Measurements from ENCODE around the gene SPATA46.
"Not testable (repeated sequence)": the region's sequence is repeated elsewhere in the genome, so short reads cannot be mapped to it uniquely, and the experiment has no call there.

SPATA46 gene

DNA sequence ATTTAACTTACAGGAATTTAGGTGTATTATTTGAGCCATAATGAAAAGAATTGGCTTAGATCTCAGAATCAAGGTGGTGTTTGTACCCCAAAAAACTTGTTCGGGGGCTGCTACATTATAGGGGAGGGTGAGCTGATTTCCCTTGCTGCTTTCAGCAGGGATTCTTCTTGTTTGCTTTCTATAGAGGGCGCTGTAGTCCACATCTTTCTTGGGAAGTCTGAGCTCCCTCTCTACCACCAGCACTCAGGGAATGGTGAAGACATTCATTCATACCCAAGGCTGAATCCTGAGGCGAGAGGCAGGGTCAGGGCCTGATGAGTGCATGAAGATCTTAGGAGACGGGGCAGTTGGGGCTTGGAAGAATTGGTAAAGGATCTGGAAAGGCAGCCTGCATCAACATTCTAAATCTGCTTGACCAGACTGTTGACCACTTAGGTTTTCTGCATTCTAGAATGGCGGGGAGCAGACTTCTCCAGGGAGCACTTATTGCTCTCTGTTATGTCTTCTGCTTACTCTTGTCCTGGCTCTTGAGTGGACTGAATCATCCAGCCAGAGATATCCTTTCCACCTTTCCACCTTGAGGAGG, 18.9 kb downstream of the SPATA46 start:
- peak; percentile 26 for DNase-seq (ENCODE audit: low spot score)
- no peak for FAIRE-seq

DNA sequence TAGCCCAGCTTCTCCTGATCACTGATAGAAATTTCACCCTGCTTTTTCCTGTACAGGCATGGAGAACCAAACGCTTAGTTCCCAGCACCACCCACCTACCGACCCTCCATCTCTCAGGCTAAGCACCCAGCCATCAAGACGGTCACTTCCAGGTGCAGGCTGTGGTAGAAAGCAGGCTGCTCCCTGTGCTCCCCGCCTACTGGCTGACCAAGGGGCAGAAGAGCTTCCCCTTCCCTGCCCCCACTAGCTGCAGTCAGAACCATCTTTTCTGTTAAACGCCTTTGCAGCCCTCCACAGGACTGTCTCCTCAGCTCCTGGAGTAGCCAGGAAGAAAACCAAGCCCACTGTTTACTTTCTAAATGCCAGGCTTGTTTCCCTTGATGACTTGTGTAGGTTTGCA, 23.0 kb downstream of the SPATA46 start:
- no peak for DNase-seq (ENCODE audit: low spot score)
- no peak for FAIRE-seq

DNA sequence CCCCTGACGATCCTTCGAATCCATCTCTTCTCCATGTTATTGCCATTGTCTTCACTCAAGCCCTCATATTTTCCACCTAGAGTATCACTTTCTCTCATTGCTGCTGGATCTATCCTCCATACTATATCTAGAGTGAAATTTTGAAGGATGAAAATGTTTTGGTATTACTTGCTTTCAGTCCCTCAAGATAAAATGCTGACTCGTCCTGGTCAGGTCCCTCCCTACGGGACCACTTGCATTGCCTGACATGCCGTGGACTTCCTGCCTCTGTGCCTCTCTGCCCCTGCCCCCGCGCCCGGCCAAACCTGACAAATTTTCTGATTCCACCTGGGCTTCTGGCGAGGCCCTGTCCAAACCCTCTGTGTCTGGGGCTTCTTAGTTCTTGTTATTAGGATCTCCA, 23.6 kb downstream of the SPATA46 start:
- no peak for DNase-seq (ENCODE audit: low spot score)
- no peak for FAIRE-seq

- FAIRE-seq; DNase-seq (ENCODE audit: low spot score): not testable (repeated sequence)
Measured at GRCh38 chr1:162351874-162352273, 24.8 kb downstream of the SPATA46 start.

DNA sequence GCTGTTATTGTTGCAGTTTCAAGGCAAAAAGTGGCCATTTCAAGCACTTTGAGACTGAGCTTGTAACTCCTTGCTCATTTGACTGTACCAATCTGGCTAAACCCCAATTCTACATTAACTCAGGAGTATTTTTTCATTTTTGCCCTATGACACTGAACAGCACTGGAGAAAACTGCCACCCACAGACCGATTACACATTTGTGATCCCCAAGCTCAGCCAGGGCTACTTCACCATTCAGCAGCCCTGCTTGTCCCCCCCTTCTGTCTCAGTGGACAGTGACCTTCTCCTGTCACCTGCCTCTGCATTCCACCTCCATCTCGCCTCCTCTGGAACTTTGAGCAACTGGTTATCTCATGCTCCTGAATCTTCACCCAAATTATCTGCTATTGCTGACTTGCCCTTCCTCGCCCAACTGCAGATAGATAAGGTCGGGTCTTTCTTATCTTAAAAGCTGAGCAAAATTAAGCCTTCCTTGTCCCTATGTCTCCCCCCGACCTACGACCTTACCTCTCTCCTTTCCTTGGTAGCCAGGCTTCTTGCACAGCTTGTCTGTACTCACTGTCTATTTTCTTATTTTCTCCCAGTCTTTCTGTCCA, 25.3 kb downstream of the SPATA46 start:
- FAIRE-seq (no peak), DNase-seq (ENCODE audit: low spot score) (no peak)

DNA sequence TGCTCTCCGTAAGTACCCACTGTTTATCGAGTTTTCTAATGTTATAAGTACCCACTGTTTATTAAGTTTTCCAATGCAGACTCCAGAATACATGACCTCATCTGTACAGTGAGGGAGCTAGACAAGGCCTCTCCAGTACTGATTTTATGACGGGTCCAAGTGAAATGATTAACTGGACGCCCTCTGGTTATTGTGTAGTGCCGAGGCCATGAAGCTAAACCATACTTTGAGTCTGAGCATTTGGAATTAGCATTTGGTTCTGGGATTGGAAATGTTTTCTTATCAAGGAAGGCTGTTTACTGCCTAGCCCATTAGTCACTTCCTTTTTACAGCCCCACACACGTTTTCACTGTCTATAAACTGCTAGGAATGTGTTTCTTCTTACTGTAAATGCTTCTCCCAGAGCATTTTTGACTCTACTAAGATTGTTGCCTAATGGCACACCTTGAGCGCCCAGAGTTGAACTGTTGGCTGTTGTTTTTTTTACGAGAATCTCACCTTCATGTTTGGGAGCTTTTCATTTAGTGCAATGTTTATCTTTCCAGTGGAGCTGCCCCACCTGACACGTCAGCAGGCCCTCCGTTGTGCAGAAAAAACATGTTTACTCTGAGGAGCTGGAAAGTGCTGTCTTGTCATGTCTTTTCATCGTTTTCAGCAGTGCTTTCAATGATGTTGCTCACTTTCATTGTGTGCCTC, 26.9 kb downstream of the SPATA46 start:
- FAIRE-seq: peak; percentile 35
- peak; percentile 57 for DNase-seq (ENCODE audit: low spot score)

- FAIRE-seq (no peak), DNase-seq (ENCODE audit: low spot score) (no peak)
Measured at GRCh38 chr1:162347281-162347680, 29.4 kb downstream of the SPATA46 start.

DNA sequence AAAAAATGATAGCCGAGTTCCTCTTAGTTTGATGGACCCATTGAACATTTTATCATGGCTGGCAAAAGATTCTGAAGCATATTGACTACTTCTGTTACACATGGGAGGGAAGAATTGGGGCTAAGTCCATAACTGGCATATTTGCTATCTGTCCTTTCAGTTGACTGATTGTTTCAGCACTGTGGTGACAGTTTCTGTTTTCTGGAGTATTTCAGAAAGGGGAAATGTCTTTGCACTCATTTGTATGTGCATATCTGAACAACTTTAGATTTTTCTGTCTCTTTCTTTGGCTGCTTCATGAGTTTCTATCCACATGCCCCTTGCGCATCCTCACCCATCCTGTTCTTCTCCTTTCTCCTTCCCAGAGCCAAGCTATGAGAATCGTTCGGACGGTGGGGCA, 33.2 kb downstream of the SPATA46 start:
- FAIRE-seq (no peak), DNase-seq (ENCODE audit: low spot score) (no peak)

GRCh38 chr1:162342452-162342983, 34.1 kb downstream of the SPATA46 start:
- no peak for FAIRE-seq
- no peak for DNase-seq (ENCODE audit: low spot score)

DNA sequence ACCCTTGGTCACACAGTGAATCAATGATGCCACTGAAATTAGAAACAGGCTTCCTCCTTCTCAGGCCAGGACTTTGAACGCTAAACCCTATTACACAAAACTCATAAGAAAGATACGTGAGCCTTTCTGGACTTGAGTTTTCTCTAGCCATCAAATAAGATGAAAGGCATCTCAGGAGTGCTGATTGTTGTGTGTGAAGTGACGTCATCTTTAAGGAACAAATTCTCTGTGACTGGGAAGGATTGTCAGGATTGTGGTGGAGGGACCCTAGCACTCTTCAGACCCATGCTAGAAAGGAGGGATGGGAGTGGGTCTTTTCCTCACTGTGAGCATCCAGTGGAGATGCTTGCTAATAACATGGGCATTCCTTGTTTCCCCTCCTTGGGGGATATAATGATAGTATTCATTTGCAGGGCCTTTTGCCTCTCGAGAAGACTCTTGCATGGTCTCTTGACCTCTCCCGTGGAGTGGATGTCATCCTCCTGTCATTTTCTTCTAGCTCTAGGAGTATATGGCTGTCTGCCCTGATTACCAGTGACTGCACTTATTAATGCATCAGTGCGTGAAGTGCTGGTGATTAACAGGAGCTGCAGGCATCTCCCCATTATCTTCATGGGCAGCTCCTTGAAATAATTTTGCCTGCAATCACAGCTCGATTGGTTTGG, 39.9 kb downstream of the SPATA46 start:
- DNase-seq (ENCODE audit: low spot score) (no peak), FAIRE-seq (no peak)

DNA sequence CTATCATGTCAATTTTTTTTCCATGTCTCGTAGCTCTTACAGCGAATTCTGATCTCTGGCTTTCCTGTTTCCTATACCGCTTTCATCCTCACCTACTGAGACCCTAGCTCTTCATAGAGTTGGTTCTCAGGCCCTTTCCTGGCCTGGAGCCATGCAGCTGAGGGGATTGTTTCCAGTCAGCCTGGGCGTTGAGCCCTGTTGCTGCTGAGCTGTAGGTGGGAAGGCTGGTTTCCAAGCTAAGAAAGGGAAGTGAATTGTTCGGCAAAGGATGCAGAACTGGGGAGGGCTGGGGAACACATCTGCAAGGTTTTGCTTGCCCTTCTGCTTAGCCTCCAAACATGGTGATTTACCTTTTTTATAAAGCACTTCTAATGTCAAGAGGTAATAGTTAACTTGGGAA, 41.5 kb downstream of the SPATA46 start:
- DNase-seq (ENCODE audit: low spot score): no peak
- FAIRE-seq: no peak

GRCh38 chr1:162333991-162334390, 42.7 kb downstream of the SPATA46 start:
- FAIRE-seq: no peak
- no peak for DNase-seq (ENCODE audit: low spot score)

- FAIRE-seq (no peak), DNase-seq (ENCODE audit: low spot score) (no peak)
Measured at GRCh38 chr1:162329826-162330225, 46.8 kb downstream of the SPATA46 start.

GRCh38 chr1:162328512-162328911, 48.1 kb downstream of the SPATA46 start:
- peak; percentile 9 for FAIRE-seq

DNA sequence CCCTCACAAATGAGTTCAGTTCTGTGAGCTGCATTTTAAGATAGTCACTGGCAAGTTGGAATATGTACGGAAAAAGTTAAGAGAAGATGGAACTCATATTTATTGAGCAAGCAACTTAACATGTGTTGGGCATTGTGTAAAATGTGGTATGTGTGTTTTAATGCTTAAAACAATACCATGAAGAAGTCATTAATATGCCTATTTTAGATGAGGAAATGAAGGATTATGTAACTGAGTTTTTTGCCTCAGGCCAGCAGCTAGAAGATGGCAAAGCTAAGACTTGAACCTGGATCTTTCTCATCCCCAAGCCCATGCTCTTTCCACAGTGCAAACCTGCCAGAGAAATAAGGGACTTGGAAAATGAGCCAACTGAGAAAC, 48.9 kb downstream of the SPATA46 start:
- DNase-seq (ENCODE audit: low spot score): no peak
- no peak for FAIRE-seq

More at GRCh38 chr1:162328512-162328911, 48.1 kb downstream of the SPATA46 start:
- DNase-seq (ENCODE audit: low spot score): no peak

DNA sequence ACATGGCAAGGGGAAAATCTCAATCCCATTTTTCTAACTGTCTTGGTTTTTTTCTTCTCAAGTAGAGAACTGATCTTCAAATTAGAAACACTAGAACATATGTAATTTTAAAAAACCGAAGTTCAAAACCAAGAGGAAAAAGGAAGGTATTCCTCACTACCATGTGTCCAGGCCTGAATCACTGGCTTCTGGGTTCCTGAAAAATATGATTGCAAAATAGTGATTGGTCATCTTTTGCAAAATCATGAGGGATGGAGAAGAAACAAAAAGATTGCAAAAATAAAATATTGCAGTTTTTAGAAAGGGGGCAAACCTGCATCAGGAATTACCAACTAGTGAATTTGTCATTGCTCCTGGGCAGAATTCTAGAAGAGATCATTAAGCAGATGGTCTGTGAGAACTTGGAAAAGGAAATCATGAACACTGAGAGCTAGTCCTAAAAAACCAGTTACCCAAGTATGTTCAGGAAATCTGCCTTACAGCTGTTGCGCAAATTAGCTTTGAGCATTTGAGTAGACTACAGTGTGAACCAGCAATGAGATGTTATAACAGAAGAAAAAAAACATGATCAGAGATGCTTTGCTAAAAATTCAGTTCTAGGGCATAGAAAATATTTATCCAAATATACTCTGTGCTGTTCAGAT, 49.4 kb downstream of the SPATA46 start:
- no peak for DNase-seq (ENCODE audit: low spot score)
- FAIRE-seq: no peak

GRCh38 chr1:162326559-162326958, 50.1 kb downstream of the SPATA46 start:
- FAIRE-seq (no peak), DNase-seq (ENCODE audit: low spot score) (no peak)

GRCh38 chr1:162324396-162324795, 52.3 kb downstream of the SPATA46 start:
- no peak for FAIRE-seq
- DNase-seq (ENCODE audit: low spot score): no peak
